GM19351 (cell line): ENCODE data around the gene ERGIC1.
"Not testable (repeated sequence)": the region's sequence is repeated elsewhere in the genome, so short reads cannot be mapped to it uniquely, and the experiment has no call there.

Source experiments
- ATAC-seq: cut with Tn5 transposase; IDR thresholded peaks from one replicate; pipeline ENCODE4 v1.9.1; 2021; ENCODE audit warnings: mild to moderate bottlenecking, moderate library complexity; ENCODE audit not compliant: unreplicated experiment

Gene ERGIC1, protein sequence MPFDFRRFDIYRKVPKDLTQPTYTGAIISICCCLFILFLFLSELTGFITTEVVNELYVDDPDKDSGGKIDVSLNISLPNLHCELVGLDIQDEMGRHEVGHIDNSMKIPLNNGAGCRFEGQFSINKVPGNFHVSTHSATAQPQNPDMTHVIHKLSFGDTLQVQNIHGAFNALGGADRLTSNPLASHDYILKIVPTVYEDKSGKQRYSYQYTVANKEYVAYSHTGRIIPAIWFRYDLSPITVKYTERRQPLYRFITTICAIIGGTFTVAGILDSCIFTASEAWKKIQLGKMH

DNA sequence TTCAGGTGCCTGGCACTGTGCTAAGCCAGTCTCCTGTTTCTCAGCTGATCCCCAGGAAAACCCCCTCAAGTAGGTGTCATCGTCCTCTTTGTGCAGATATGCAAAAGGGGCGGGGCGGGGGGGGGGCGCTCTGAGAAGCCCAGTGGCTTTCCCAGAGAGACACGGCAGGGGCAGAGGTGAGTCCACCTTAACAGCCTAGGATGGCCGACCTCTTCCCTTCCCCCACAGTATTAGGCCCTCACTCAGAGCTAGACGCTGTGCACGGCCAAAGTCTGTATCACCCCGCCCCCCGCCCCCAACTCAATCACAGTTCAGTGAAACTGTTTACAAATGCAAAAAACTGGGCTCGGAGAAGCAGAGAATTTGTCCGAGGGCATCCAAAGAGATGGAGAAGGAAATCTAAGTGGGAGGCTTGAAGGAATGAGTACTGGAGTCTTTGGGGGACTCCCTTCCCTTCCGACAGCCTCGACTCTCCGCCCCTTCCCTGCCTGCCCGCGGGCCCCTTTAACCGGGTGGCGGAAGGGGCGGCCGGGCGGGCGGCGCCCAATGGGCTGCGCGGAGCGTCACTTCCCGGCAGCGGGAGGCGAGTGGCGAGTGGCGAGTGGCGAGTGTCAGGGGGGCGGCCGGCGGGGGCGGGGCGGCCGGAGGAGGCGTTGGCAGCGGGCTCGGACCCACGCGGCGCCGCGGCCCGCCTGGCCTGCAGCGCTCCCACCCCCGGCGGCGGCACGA, at the start of gene ERGIC1:
Gene ERGIC1 (plus strand): TSS at position 566 of the 729 bp plus-strand sequence. CDS start 163 bp downstream, at position 729.
- ATAC-seq = peak; percentile 77

DNA sequence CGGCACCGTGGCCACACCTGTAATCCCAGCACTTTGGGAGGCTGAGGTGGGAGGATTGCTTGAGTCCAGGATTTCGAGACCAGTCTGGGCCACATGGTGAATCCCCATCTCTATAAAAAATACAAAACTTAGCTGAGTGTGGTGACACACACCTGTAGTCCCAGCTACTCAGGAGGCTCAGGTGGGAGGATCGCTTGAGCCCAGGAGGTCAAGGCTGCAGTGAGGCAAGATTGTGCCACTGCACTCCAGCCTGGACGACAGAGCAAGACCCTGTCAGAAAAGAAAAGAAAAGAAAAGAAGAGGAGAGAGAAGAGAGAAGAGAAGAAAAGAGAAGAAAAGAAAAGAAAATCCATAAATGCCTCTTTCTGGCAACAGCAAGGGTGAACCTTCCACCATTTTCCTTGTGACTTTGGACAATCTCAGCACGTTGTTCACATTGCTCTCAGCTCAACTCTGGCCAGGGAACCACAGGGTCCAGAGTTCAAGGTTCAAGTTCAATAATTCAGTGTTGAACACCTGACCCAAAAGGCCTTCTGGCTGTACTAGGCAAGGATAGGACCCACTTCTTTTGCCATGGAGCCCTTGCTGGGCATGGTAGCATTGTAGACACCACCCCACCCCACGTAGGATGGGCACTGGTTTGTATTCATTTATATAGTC, 48.5 kb upstream of the ERGIC1 start:
- no peak for ATAC-seq

DNA sequence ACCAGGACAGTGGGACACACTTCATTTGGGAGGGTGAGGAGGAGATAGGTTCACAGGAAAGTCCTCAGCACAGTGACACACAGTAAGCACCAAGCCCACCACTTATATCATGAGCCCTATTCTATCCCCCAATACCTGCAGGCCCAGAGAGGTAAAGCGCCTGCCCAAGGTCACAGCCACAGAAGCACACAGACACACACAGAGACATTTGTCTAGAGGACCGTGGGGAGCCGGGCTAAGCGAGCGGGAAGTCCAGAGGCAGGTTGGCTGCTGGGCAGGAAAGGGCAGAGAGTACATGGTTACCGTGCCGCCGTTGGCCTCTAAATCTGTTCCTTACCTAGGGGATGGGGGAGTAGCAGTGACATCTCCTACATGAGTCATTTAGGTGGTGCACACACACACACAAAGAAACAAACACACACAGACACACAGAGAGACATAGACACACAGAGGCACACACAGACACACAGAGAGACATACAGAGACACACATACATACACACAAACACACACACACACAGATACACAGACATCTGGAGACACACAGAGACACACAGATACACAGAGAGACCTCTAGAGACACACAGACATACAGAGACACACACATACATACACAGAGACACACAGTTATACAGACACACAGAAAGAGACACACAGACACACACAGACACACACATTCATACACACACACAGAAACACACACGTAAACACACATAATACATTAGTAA, 47.2 kb upstream of the ERGIC1 start:
- ATAC-seq = no peak

DNA sequence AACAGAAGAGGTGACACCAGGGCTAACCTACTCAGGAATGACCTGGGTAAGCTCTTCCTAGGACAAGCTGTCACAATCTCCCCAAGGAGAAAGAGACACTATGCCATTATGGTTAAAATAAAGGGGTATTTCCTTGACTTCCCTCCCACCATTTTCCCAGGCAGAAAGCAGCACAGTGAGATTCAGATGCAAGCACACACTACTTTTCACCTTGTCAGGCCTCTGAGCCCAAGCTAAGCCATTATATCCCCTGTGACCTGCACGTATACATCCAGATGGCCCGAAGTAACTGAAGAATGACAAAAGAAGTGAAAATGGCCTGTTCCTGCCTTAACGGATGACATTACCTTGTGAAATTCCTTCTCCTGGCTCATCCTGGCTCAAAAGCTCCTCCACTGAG, 46.5 kb upstream of the ERGIC1 start:
- not testable (repeated sequence) for ATAC-seq

DNA sequence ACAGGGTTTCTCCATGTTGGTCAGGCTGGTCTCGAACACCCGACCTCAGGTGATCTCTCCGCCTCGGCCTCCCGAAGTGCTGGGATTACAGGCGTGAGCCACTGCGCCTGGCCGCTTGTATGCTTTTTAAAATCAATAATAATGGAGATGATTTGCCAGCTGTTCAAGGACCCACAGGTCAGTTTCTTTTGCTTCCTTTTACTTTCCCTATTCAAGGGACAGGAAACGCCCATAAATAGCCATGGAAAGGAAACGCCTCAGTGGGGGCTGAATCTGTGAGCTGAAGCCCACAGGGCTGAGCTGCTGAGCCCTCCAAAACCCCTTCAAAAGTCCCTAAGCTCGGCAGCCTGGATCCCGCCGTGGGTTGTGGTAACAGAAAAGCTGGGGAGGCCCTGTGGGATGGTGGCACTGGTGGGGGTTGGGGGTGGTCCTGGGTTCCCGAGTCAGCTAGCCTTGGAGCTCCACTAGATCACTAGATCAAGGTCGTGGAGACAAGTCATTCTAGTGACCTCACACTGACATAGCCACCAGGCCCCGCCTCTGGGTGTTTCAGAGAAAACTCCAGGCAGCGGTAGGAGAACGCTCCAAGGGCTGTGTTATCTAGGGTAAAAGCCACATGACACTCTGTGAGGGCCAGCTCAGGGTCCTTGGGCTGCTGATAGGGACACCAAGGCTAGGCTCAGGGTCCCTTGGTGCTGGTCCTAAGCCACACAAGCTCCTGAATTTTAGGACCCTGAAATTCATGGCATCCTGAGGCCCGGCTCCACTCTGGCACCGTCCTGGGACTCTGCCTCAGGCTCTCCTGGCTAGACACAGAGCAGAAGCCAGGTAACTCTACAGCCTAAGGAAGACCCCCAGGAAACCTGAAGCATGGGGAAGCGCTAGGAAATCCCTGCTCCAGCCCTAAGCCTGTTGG, 45.0 kb upstream of the ERGIC1 start:
- ATAC-seq = no peak

DNA sequence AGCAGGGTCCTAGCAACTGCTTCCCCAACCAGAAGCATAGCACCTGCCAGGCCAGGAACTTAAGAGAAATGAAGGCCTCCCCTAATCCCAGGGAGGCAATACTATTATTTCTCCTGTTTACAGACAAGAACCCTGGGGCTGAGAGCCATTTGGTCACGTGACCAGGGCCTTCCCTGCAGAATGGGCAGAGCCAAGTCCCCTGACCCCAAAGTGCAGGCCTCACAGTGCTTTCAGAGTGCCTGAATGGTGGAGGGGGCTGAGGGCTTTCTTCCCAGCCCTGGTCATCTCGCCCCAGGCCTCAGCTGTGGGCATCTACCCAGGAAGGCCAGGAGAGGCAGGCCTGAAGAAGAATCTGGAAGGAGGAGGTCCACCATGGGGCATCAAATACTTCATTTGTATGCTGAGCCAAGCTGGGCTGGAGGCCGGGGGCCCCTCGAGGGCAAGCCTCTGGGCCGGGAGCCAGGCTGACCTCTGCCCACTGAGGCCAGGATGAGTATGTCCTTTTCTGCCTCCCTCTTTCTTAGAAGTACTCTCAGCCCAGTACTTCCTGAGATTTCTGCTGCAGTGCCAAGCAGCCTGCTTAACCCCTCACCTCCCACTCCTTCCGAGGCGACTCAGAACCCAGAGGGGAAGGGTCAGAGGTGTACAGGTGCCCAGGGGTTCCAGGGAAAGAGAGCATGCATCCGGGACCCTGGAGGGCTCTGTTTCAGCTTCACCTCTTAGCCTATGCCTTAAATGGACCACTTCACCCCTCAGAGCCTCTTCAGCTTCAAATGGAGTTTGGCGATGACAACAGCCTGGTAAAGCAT, 44.2 kb upstream of the ERGIC1 start:
- no peak for ATAC-seq

DNA sequence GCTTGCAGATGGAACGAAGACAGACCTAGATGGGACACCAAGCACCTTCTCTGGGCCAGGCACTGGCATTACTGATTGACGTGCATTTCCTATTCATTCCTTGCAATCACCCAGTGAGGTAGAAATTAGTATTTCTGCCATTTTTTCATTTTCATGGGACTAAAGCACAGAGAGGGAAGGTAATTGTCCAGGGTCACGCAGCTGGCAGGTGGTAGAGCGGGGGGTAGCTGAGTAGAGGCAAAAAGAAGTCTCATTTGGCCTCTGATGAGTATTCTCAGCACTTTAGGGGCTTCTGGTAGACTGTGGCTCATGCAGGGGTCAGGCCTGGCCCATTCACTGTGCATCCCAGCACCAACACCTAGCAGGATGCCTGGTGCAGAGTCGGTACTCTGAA, 43.6 kb upstream of the ERGIC1 start:
- ATAC-seq = no peak

DNA sequence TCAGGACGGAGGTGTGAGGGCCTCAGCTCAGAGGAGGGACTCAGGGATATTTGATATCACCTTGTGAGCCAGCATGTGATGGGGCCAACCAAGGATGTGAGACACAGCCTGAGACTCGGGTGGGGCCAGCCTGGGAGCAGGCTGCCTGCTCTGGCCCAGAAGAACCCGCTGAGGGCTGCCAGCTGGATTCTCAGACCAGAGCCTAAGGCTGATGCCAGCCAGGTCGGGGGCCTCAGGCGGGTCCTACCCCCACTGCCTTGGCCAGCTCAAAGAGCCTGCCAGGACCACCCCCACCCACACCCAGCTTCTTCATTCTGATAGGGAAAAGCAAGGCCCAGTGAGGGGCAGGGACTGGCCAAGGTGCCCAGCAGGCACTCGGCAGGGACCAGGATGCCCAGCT, 42.8 kb upstream of the ERGIC1 start:
- no peak for ATAC-seq

DNA sequence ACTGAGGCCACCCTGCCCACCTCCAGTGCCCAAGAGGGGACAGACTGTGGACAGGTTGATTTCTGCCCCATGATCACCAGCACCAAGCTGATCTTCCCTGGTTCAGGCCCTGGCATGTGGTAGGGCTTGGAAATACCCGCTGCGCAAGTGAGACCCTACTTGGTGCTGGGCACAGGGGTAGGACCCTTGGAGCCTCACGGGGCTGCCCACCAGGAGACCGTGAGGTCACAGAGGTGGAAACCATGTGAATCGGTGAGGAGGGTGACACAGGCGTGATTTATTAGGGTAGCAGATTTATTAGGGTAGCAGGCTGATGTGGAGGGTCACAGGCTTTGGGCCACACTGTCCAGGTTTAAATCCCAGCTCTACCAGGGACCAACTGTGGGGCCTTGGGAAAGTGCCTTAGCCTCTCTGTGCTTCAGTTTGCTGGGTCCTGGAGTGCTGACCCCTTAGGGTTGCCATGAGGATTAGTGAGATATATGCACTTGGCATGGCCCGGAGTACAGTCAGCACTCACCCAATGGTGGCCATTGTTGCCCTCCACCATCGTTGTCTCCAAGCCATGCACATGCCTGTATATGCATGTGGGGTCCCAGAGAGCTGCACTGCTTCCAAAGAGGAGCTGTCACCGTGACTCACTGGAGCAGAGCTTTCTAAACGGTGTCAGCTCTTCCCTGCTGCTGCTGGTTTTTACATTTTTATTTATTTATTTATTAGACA, 42.2 kb upstream of the ERGIC1 start:
- ATAC-seq = no peak

DNA sequence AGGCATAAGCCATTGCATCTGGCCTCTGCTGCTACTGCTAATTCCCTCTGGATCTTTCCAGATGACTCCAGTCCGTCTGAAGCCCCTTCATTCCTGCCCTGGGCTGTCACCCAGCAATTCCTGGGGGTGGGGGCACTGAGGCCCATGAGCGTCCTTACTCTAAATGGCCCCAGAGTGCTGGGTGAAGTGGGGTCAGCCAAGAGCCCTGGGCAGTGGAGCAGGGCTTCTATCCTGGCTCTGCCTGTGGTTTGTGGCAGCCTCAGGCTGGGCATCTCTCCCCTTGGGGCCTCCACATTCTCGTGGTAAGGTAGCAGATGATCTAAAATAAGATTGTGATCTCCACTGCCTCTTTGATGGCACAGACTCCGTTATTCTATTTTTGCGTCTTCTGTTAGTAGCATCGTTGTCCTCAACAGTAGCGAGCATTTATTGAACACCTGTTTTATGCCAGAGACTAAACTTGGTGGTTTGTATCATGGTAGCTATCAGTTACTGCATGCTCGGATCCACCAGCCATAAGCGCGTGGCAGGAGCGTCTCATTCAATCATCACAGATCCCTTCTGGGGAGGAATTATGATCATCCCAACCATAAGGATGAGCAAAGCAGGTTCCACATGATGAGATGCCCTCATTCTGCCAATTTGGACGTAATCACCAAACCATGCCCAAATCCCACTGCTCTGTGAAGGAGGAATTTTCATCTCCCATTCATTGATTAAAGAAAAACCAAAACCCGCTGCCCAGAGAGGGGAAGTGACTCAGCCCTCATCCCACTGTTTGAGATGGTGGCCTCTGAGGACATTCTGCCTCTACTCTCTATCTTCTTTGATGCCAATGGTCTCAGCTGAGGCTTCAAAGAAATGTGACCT, 41.1 kb upstream of the ERGIC1 start:
- no peak for ATAC-seq

DNA sequence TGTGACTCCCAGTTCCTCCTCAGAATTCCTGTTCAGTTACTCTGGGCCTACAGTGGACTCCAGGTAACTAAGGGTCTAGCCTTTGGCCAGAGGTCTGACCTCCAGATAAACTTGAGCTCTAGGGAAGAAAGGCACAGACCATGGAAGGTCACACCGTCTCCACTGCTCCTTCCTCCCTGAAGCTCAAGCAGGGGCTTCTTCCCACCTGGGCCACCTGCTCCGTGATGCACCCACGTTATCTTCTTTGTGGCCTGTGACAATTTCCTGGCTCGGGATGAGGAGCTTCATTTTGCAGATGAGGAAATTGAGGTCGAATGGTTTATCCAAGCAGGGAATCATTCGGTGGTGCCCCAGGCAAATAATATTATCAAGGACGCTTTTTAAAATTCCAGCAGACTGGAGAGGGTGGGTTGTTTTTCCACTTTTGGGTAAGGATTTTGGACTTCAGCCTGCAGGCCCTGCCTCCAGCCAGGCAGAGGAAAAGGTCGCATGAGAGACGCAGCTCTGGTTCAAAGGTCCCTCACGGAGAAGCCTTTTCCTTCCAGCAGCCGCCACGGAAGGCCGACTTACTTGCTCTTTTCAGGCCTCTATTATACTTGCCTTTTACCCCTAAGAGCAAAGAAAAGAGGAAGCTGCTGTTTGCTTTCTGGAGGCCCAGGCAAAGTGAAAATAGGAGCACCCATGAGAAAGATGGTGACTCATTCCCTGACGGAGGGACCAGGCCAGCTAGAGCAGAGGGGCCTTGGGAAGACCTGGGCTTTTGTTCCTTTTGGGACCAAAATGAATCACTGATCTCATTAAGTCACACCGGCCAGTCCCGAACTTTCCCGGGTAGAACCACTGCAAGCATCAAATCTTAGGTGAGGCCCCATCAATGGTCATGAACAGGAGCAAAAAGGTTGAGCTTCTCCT, 40.2 kb upstream of the ERGIC1 start:
- ATAC-seq = no peak

DNA sequence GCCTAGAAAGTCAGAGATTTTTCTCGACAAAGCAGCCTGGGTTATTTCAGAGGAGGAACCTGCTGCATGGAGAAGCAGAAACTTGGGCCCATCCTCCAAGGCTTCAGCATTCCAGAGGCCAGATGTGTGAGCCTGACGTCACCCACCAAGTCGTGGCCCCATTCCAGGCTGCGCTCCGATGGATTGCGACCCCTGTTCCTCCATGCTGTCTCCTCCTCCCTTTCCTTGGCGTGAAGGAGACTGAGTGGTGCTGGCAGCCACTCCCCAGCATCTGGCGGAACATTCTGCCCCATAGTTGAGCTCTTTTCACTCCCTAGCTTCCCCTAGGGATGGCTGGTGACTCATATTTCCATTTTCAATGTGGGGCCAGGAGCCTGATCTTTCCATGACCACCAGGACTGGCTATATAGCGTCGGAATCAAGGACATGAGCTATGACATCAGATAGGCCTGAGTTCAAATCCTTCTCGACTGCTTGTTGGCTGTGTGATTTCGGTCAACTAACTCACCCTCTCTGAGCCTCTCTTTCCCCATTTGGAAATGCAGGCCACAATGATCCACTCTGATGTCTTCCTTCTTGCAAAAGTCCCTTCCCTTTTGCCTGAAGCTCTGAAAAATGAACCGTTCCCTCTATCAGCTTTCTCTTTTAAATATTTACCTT, 38.6 kb upstream of the ERGIC1 start:
- ATAC-seq = no peak

DNA sequence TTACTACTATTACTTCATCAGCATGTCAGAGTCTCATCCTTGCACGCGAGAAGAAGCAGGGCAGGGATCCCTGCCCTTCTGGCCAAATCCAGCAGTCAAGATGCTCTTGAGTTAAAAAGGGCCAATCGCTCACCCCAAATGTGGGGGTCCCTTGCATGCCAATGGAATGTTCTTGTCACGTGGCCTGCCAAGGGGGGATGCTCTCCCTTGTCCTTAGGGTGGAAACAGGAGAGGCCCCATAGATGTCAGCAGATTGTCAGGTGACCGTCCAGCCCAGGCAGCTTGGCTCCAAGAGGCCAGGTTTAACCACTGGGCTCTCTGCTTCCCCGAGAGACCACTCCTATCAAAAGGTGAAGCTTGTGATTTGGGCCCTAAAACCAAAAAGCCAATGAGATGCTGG, 37.7 kb upstream of the ERGIC1 start:
- no peak for ATAC-seq

DNA sequence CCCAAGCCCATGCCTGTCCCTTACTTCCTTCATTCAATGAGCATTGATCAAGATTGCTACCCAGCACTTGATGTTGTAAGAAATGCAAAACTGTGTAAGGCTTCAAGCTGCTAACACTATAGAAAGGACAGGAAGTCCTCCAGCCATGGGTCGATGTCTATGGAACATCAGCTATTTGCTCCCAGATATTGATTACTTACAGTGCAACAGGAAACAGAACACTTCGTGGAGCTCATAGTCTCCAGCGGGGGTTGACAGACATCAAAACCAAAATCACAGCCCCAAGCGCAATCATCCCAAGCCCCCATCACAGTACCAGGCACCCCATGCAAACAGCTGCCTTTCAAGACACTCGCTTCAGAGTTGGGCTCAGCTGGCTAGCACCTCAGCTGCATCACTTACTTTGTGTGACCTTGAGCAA, 36.3 kb upstream of the ERGIC1 start:
- ATAC-seq = no peak

DNA sequence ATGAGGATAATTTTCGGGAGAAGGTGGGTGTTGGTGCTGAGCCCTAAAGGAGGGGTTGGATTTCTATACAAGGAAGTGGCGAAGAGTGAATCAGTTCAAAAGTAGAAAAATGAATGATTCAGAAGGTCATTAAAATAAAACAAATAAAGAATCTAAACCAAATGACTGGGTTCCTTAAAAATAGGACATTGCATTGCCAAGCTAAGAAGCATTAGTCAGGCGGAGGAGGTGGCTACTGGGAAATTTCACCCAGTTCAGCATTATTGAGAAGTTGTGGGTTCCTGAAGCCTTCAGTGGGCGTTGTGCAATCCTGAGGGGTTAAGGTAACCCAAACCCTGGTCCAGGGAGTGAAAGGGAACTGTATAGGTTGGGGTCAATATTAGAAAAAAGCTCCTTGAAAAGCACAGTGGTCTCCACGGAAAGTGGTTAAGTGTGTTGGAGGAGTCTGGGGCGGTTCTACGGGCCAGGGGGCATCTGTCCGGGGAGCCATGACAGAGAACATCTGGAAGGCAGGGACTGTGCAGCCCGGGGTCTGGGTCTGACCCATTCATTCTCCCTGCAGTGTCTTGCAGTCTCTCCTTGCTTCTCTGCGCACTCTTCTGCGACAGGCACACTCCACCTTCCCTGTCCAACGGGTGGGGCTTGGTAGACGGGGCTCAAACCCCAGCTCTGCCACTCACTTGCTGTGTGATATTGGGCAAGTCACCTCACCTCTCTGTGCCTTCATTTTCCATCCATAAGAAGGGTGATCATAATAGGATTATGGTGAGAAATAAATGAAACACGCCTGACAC, 35.4 kb upstream of the ERGIC1 start:
- ATAC-seq = no peak

DNA sequence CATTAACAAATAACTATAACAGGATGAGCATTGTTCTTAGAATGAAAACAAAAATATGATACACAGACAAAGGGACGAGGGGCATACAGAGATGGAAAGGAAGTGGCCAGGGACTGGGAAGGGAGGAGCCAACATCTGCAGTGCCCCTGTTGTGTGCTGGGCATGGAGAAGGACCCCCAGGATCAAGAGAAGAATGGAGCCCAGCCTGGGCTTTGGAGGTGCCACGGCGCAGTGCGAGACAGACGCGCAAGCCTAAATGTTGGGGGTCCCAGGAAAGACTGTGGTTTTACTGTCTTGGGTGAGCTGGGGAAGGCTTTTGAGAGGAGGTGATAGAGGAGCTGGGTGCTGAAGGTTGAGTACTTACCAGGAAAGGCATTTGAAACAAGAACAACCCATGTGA, 34.6 kb upstream of the ERGIC1 start:
- no peak for ATAC-seq
